BJ (cell line): Measurements from ENCODE around the gene SMG7. TPM values are rescaled to one million over a fixed set of nuclear protein-coding genes. Genes with fewer than 3 reads are reported as not detected.

Experiments
- CTCF ChIA-PET: fragments of 350-600 bp; formaldehyde crosslinking; extraction: SDS; loops from one replicate; lab custom pipeline; 2021; ENCODE audit warnings: antibody characterized with exemption, inconsistent platforms; lab: Yijun Ruan, JAX
- POLR2A ChIA-PET: fragments of 300-600 bp; sonication (Branson Sonifier 250); formaldehyde crosslinking; extraction: SDS; loops from one replicate; lab custom pipeline; 2021; ENCODE audit warnings: antibody characterized with exemption; lab: Charles Lee
- DNase-seq: peaks from one replicate; pipeline ENCODE4 v3.0.0-alpha.2; 2011; ENCODE audit warnings: low read depth
- H3K27me3 ChIP-seq: 2 replicates; pipeline ENCODE4 v1.6.0; 2011; ENCODE audit warnings: low read length; ENCODE audit not compliant: control insufficient read depth, insufficient read depth
- H3K36me3 ChIP-seq: 2 replicates; pipeline ENCODE4 v1.5.1; 2011; ENCODE audit warnings: low read length; ENCODE audit not compliant: control insufficient read depth, insufficient read depth
- H3K4me3 ChIP-seq: 2 replicates; pipeline ENCODE4 v1.5.1; 2011; ENCODE audit warnings: low read depth, mild to moderate bottlenecking, control low read depth, low read length
- CTCF ChIP-seq: IDR thresholded peaks from 2 replicates; pipeline ENCODE4 v1.5.1; 2011; ENCODE audit warnings: low read depth, mild to moderate bottlenecking, control low read depth, inconsistent platforms, low read length, moderate library complexity; ENCODE audit not compliant: insufficient read depth
- polyA plus RNA-seq: library from polyadenylated mRNA; depleted of rRNA; stranded (reverse); fragments of >200 nt; gene quantifications from 2 replicates; pipeline ENCODE4 v1.2.3, GENCODE V29; 2011

SMG7 gene
- polyA plus RNA-seq, 1 experiment: 26.1 TPM

GRCh38 chr1:183432548-183432875, 39.8 kb upstream of the SMG7 start:
- no peak for TF ChIP-seq CTCF
- H3K4me3 ChIP-seq: no peak overlapping the region
- no peak for DNase-seq
- no peaks in the 10 kb centered on the region for H3K36me3 ChIP-seq
- peaks cover 11% of the 10 kb centered on the region for H3K27me3 ChIP-seq
- ChIA-PET POLR2A (no interaction called here), CTCF (no interaction called here)

- POLR2A ChIA-PET: interaction anchor here (0.6 kb wide), 1 partner anchor 91 kb away, joined by 3 read pairs; no protein-coding TSS in a partner anchor
- no peak for DNase-seq
- TF ChIP-seq CTCF: no peak
- CTCF ChIA-PET: no interaction called here
- Histone ChIP-seq H3K4me3 (no peak overlapping the region), H3K36me3 (no peaks in the 10 kb centered on the region), H3K27me3 (peaks cover 11% of the 10 kb centered on the region)
Measured at GRCh38 chr1:183433703-183434102, 38.6 kb upstream of the SMG7 start.

- Histone ChIP-seq H3K36me3 (no peaks in the 10 kb centered on the region), H3K27me3 (peaks cover 6% of the 10 kb centered on the region), H3K4me3 (no peak overlapping the region)
- POLR2A ChIA-PET: no interaction called here
- TF ChIP-seq CTCF: no peak
- CTCF ChIA-PET: no interaction called here
- DNase-seq: no peak
Measured at GRCh38 chr1:183435497-183435896, 36.8 kb upstream of the SMG7 start.

GRCh38 chr1:183438060-183438459, 34.2 kb upstream of the SMG7 start:
- Histone ChIP-seq H3K27me3 (peaks cover 13% of the 10 kb centered on the region), H3K36me3 (no peaks in the 10 kb centered on the region), H3K4me3 (no peak overlapping the region)
- ChIA-PET POLR2A (no interaction called here), CTCF (interaction anchor here (1.3 kb wide), 1 partner anchor 12 kb away, joined by 3 read pairs; no protein-coding TSS in a partner anchor)
- no peak for DNase-seq
- no peak for TF ChIP-seq CTCF

- CTCF ChIA-PET: no interaction called here
- H3K27me3 ChIP-seq: peaks cover 8% of the 10 kb centered on the region; the same call in 1 of the 2 replicates
- DNase-seq: no peak
- no peak overlapping the region for H3K4me3 ChIP-seq
- POLR2A ChIA-PET: no interaction called here
- no peaks in the 10 kb centered on the region for H3K36me3 ChIP-seq
- no peak for TF ChIP-seq CTCF
Measured at GRCh38 chr1:183443011-183443410, 29.3 kb upstream of the SMG7 start.
